GM15510 (cell line): ENCODE measurements around the gene CREB3.
A peak's percentile ranks its signal among the peaks of the same experiment; 100 is the strongest.

ENCODE experiments used
- POLR2A ChIP-seq: IDR thresholded peaks from 3 replicates; pipeline ENCODE4 v1.6.1; 2011; ENCODE audit warnings: borderline replicate concordance; ENCODE audit not compliant: insufficient read length; ENCODE audit errors: extremely low read depth

CREB3 gene

GRCh38 chr9:35748242-35748857 lies 15.9 kb downstream of the CREB3 start:
- no peak for TF ChIP-seq POLR2A

- peak; percentile 75 for TF ChIP-seq POLR2A
Observed at GRCh38 chr9:35748858-35749514, 16.5 kb downstream of the CREB3 start, which contains the start of the genes GBA2 and RGP1. Gene GBA2, minus strand, starts transcription at chr9:35749228. Its CDS starts 524 bp downstream, at chr9:35748704. Gene RGP1, plus strand, starts transcription at chr9:35749287. Its CDS starts 469 bp downstream, at chr9:35749756.

GRCh38 chr9:35749515-35750255 lies 17.2 kb downstream of the CREB3 start:
- no peak for TF ChIP-seq POLR2A

GRCh38 chr9:35750256-35750531 lies 17.7 kb downstream of the CREB3 start:
- no peak for TF ChIP-seq POLR2A

- TF ChIP-seq POLR2A, result no peak
Observed at GRCh38 chr9:35753466-35753865, 21.0 kb downstream of the CREB3 start.

- TF ChIP-seq POLR2A, result no peak
Observed at GRCh38 chr9:35754264-35754663, 21.8 kb downstream of the CREB3 start, which contains the start of gene MSMP. Gene MSMP, minus strand, starts transcription at chr9:35754276. Its CDS starts 147 bp downstream, at chr9:35754129.

- TF ChIP-seq POLR2A, result no peak
Observed at GRCh38 chr9:35755071-35755470, 22.6 kb downstream of the CREB3 start.

GRCh38 chr9:35756275-35757225 lies 24.1 kb downstream of the CREB3 start:
- TF ChIP-seq POLR2A, result peak; percentile 44

GRCh38 chr9:35757226-35757891 lies 24.9 kb downstream of the CREB3 start:
- TF ChIP-seq POLR2A, result peak; percentile 52

GRCh38 chr9:35757892-35758275 lies 25.4 kb downstream of the CREB3 start:
- no peak for TF ChIP-seq POLR2A

GRCh38 chr9:35758475-35759050 lies 26.1 kb downstream of the CREB3 start:
- no peak for TF ChIP-seq POLR2A

- no peak for TF ChIP-seq POLR2A
Observed at GRCh38 chr9:35759795-35760194, 27.3 kb downstream of the CREB3 start.

GRCh38 chr9:35760651-35761050 lies 28.2 kb downstream of the CREB3 start:
- no peak for TF ChIP-seq POLR2A

GRCh38 chr9:35763181-35763580 lies 30.7 kb downstream of the CREB3 start:
- no peak for TF ChIP-seq POLR2A
